AG09319 (cell line): ENCODE data around the gene LRRK2.
A peak's percentile ranks its signal among the peaks of the same experiment; 100 is the strongest.

Experiments used
- DNase-seq: peaks from one replicate; pipeline ENCODE4 v3.0.0-alpha.2; 2010; ENCODE audit warnings: low read depth; ENCODE audit errors: extremely low read depth
- CTCF ChIP-seq: IDR thresholded peaks from 2 replicates; pipeline ENCODE4 v1.5.1; 2011; ENCODE audit warnings: low read depth, mild to moderate bottlenecking, inconsistent platforms, low read length, moderate library complexity

LRRK2 gene

GRCh38 chr12:40224439-40225291, at the start of gene LRRK2:
LRRK2 (plus strand) TSS chr12:40224997; CDS start chr12:40225132, 135 bp downstream.
- peak; percentile 54 for DNase-seq
- TF ChIP-seq CTCF, result no peak

DNA sequence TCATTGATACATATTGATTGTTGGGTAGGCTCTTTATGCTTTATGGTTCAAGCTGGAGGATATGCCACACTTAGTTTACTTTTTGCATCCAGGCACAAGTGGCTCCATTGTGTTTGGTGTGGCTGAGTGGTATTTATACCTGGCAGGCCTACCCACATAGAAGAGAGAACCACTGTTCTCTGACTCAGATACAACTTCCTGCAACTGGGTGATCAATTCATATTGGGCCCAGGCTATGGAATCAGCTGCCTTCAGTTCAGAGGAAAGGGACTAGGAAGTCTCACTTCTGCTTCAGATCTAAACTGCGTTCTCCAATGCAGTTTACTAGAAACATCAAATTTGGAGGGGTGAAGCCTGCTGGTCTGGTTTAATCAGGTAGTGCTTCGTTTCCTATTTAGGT, 49.8 kb upstream of the LRRK2 start:
- no peak for TF ChIP-seq CTCF
- DNase-seq, result no peak

DNA sequence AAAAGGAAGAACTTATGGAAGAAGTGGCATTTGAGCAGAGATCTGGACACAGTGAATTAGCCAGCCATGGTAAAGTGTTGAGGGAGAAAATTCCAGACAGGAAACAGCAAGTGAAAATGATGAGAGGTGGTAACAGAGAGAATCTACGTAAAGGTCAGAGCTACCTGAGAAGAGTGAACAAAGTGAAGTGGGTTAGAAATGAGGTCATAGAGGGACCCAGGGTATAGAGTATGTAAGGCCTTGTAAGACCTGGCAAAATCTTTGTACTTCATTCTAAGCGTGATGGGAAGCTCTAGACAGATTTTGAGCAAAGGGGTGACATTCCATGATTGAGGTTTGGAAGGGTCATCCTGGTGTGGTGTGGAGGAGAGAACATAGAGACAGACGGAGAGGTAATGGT, 49.3 kb upstream of the LRRK2 start:
- no peak for DNase-seq
- no peak for TF ChIP-seq CTCF

GRCh38 chr12:40178701-40179100, 46.1 kb upstream of the LRRK2 start:
- no peak for TF ChIP-seq CTCF
- no peak for DNase-seq

DNA sequence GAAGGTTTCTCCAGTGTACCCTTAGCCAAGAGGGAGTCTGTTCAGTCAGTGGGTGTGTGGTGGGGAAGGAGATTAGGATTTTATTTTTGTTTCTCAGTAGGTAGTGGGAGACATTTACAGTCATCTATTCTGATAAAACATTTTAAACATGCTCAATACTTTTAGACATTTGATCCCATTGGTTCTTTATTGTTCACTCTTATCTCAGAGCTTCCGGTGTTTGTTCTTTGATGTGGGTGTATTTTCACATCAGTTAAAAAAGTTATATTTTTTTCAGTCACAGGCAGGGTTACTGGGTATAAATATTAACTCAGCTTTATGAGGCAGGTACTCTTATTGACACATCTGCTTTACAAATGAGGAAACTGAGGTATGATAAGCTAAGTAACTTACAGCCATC, 43.3 kb upstream of the LRRK2 start:
- DNase-seq, result no peak
- TF ChIP-seq CTCF, result no peak

DNA sequence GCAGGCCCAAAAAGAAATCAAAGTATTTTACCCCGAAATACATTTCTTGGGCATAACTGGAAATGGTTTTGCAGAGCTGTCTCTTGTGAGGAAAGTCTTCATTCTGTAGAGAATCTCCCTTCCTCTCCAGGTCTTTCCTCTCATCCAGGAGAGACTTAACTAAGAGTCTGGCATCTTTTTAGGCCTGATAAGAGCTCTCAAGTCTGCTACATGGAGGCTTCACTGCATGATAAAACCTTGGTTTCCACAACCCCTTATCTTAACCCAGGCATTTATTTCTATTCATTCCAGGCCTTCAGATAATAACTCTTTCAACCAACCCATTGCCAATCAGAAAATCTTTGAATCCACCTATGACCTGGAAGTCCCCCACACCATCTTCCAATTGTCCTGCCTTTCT, 41.1 kb upstream of the LRRK2 start:
- no peak for DNase-seq
- no peak for TF ChIP-seq CTCF

DNA sequence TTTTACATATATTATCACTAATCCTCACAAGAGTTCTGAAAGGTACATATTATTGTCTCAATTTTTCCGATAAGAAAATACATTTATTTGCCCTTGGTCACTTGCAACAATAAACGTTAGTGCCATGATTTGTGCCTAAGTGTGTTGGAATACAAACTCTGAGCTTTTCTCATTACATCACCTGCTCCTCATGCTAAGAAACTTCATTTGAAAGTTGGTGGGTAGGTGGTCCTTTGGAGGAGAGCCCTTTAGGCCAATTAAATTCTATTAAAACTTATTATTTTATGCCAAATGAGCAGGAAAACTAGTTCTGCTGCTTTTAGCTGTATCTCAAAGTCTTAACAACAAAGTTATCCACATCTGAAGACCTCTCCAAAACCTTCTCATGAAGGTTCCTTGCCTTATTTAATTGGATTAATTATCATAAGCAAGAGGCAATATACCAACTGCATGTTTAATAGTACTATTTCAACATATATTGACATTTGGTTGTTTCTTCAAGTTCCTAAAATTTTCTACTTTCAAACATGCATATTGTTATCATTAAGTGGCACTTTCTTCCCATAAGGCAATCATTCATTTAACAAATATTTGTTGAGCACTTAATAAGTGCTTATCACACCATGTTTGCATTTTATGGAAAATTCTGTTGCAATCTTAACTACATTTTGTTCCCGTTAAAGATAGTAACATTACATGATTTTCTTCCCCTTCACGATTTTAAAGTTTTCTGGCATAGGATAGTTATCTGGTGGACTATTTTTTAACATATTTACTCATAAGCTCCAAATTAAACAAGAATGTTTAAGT, 40.1 kb upstream of the LRRK2 start:
- no peak for TF ChIP-seq CTCF
- no peak for DNase-seq
